OCI-M1 (cell line): ENCODE results near the gene REXO2.
A peak's percentile ranks its signal among the peaks of the same experiment; 100 is the strongest.

Experiments used
- DNase-seq: peaks from one replicate; lab custom pipeline; 2025; lab: John Stamatoyannopoulos, UW

Gene REXO2

DNA sequence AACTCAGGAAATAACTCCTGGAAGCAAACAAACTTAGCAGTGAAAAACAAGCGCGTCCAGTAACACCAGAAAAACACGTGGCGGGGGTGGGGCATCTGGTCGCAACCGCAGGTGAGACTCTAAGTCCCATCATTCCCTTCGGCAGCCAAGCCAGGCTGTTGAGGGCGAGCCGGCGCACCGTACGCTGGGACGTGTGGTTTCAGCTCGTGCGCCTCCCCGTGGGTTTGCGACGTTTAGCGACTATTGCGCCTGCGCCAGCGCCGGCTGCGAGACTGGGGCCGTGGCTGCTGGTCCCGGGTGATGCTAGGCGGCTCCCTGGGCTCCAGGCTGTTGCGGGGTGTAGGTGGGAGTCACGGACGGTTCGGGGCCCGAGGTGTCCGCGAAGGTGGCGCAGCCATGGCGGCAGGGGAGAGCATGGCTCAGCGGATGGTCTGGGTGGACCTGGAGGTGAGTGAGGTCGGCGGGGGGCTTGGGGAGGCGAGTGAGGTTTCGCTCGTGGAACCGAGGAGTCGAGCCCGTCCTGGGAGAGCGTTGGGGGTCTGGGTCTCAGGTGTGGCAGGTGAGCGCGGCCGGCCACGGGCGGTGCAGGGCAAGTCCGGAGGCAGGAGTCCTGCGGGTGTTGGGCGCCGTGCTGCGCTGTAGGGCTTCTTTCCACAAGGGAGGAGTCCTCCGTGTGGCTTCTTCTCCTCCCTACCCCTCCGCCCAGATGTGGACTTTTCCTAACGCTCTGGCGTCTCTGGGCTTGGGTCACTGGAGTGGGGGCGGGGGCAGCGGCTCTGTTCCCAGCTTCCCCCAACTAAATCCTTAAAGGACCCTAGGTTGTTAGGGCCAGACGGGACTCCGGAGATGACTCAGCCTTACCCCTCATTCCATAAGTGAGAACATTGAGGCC is at the start of gene REXO2:
REXO2 (plus strand) TSS at position 239 of the 892 bp plus-strand sequence; CDS start at position 301, 62 bp downstream.
- peak; percentile 99 for DNase-seq

DNA sequence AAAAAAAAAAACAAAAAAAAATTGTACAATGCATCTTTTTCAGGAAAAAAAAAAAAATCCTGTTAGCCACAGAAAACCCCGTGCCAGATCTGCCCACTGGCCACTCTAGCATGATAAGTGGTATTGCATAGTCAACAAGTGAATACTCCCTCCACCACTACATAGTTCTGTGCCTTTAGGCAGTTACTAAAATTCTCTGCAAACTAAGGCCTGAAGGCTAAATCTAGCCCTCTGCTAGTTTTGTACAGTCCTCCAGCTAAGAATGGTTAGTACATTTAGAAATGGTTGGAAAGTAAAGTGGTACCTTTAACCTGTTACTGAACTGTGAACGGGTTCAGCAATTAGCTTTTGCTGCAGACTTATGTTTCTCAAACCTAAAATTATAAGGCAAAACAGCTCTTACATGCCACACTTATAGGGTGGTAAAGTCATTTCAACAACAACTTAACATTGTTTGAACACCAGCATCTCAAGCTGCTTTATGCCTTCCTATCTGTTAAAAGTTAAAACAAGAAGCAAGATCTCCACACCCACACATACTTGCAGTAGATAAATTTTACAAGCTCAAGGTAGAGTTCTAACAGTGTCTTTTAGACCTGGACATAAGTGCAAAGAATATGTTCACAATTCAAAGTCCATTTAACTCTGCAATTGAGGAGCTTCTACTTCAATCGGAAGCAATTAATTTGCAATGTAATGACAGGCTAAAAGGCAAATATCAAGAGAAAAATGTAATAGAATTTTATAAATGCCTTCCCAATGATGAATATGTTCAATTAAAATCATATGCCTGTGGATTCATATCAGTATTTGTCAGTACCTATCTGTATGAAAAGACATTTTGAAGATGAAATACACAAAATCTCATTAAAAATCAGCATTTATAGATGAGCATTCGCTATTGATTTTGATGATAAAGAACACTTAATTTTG is 46.3 kb upstream of the REXO2 start:
- no peak for DNase-seq

DNA sequence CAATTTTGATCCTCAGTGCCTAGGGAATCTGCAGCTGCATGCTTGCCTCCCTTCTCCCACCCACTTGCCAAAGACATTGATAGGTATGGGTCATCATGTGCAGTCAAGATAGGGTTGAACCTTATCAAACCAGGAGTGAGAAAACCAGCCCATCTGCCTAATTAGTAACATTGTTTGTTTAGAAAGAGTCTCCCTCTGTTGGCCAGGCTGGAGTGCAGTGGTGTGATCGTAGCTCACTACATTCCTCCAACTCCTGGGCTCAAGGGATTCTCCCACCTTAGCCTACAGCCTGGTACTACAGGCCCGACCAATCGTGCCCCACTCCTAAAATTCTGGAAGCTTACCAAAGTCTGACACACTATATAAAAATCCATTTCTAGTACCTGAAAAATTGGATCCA is 43.5 kb upstream of the REXO2 start:
- DNase-seq, result peak; percentile 56

DNA sequence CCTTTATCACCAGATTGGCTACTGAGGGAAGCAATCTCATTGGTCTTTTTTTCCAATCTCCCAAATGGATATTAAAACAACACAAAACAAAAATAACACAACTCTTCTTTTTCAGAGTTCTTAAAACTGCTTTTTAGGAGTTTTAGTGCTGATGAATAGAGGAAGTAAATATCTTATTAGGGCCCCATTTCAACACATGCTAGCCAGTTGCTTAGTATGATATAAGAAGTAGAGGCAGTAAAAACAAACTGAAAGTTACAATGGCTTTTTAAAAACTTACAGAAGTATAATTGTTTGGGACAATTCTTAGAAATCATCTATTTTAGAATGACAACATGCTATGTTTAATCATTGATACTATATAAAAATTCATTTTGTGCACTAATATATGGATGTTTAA is 42.4 kb upstream of the REXO2 start:
- DNase-seq, result peak; percentile 25

DNA sequence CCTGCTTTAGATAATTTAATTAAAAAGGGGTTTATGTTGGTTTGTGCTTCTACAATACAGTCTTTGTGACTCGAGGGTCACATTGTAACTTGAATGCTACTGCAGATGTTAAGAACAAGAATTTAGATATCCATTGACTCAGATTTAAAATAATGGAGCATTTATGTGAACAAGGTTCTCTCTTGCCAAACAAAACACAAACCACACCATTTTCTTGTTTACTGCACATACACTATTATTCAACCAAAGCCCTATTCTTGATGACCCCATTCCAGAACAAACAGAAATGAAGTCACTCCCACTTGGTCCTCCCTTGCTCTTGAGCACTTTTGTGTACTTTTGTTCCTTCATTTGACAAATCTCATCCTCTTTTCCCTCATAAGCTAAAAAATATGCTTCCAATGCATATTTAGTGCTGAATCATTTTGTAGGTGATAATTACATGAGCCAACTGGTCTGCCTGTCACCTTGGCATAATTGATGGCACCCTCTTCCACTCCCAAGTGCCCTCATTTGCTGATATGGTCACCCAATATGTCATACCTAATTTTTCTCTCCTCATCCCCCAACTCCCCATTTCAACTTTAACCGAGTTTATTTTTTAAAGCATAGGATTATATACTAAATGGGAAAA is 41.8 kb upstream of the REXO2 start:
- DNase-seq, result peak; percentile 27

DNA sequence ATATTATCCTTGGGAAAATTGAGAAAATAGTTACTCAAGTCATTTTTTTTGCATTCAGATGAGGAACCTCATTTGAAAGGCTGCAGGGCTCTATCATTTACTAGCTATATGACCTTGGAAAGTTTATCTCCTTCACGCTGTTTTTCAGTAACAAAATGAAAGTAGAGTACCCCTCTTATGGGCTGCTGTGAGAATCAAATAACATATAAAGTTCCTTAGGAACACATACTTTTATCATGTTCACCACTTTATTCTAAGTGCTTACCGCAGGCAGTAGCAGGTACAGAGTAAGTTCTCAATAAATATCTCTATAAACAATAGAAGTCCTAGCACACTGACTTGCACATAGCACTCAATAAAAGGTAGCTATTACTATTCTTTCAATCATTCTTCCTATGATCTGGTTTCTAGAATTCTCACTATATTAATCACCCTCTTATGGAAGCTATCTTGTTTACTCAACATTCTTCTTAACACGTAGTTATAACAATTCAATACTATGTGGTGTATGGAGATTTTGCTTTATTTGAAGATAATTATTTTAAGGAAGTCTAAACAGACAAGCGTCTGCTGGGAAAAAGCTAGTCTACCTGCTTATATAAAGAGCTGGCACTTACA is 40.9 kb upstream of the REXO2 start:
- no peak for DNase-seq

DNA sequence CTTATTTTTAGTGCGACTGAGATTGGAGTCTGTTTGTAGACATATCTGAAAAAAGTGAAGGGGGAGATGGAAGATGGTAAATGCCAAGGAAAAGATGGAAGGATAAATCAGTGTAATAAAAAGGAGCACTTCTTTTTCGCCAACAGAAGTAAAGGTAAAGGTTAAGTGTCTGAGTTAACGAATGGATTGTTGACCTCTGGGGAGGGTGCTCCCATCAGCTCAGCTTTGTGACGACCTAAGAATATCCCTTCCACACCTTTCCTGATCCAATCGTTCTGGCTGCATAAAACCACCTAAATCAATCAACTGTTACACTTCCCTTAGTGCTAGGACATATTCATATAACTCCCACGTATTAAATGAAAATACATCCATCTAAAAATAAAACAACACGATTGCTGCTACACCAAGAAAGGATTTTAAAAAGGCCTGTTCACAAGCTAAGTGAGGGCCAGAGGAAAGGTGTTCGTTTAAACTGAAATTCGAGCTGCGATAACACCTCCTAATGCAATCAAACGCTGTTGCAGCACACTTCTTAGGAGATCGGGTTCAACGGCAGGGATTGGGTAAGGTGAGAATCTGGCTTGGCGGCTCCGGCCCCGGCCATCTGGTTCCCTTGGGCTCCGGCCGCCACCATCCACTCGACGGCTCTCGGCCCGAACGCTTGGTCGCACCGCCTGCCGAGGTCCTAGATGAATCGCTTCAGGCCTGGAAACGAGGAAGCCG is 39.6 kb upstream of the REXO2 start:
- peak; percentile 75 for DNase-seq

DNA sequence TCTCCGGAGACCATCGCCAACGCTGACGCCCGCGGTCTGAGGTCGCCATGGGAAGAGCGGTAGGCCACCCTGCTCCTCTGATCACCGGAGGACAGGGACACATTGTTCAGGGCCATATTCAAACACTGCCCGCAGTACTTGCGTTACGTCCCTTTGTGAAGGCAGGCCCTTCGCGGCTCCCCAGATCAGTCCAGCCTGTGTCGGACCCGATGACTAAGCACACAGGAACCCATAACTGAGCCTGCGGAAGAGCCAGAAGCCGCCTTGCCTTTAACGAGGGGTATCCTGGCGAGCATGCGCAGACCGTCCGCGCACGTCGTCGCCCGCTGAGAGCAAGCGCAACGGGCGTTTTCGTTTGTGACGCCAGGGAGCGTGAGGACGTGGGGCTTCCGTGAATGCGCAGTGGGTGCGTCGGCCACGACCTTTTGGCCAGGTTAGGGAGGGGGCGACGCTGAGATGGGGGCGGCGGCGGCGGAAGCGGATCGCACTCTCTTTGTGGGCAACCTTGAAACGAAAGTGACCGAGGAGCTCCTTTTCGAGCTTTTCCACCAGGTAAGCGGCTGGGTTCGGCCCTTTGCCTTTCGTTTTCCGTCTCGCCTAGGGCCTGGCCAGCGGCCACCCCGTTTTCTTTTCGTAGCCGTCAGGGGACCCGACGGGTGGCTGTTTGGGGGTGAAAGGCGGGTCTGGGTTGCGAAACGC is 38.9 kb upstream of the REXO2 start, which contains the start of the genes C11orf71 and RBM7:
C11orf71 (minus strand) TSS at position 296 of the 699 bp plus-strand sequence; CDS start at position 116, 180 bp downstream.
RBM7 (plus strand) TSS at position 451 of the 699 bp plus-strand sequence; CDS start at position 457, 6 bp downstream.
- DNase-seq, result peak; percentile 99

DNA sequence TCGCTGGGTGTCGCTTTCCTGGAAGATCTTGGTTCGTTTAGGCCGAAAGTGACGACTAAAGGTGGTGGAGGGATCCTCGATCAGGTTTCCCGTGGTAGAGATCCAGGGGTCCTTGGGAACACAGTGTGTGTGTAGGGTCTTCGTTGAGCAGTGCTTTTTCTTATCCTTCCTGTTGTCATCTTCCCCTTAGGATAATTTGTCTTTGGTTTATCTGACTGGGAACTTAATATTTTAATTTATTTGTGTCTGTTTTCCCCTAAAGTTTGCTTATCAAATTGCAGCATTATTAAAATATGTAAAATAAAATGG is 38.4 kb upstream of the REXO2 start:
- no peak for DNase-seq

DNA sequence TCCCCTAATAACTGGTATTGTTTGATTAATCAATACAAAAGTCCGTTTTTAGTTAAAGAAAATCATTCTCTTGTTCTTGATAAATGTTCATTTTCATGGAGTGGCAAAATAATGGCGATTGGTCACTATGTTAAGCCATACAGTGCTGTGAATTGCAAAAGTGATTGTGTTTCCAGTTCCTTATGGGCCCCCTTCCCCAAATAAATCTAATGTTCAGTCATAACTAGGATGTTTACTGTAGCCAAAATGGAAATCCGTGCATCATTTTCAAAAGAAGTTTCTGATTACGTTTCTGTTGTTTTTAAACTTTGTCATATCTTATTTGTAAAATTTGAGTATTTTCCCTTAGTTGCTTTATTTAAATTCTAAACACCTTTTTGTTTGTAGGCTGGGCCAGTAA is 38.0 kb upstream of the REXO2 start:
- peak; percentile 56 for DNase-seq

DNA sequence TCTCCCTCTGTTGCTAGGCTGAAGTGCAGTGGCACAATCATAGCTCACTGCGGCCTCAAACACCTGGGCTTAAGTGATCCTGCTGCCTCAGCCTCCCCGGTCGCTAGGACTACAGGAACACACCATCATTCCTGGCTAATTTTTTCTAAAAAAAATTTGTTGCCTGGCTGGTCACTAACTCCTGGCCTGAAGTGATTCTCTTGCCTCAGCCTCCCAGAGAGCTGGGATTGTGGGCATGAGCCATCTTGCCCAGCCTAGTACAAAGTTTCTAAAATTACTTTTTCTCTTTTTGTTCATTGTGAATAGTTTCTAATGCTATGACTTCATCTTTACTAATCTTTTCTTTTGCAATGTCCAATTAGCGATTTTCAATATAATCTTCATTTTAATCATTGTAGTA is 26.3 kb upstream of the REXO2 start:
- DNase-seq, result no peak

DNA sequence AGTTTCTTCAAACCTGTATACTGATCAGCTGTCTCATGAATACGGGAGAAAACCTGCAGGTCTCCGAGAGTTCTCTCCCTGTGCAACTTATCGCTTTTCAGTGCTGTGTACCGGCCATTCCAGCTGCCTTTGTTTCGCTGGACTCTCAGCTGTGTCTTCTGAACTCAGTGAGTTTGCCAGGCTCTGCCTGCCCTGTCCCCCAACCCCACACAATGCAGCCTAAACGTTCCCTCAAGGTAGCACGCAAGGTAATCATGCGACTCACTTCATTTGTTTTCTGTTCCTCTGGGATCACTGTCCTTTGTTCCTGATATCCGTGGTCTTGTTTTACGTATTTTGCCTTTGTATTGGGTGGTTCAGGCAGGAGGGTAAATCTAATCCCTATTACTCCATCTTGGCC is 25.3 kb upstream of the REXO2 start:
- no peak for DNase-seq

DNA sequence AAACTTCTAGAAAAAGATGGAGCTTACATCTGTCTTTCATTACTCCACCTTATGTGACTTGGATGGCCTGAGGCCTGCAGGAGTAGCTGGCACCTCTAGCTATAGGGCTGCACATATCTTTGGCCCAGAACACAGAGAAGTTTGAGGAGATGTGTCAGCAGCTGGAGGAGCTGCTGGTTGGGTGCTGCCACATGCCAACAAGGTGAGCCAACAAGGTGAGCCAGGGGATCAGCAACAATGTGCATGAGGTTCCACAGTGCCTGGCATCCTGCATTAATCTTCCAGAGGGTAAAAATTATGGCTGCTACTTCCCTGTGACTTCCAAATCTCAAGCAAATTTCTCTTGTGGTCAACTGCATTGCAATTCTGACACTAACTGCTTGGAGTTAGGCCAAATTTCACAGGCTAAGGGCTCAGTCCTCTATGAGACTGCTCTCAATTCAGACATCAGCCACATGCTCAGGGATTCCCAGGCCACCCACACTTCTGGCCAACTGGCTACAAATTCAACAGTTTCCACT is 22.8 kb upstream of the REXO2 start:
- DNase-seq, result peak; percentile 35

DNA sequence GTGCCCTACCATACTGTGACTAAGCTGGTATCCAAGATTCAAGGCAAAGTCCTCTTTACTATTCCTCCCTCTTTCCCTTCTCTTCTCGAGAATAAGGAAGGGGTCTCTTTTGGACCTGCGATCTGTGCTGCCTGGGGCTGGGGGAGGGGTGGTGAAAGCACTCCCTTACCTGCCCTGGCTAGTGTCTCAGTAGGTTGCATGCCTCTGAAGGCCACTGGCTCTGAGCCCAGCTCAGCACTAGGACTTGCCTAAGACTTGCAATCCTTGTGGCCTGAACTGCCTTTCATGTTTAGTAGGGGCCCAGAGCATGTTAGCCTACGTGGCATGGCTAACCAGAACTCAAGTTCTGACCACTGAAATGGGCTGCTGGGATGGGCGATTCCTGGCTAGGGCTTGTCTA is 13.0 kb upstream of the REXO2 start:
- DNase-seq, result no peak

DNA sequence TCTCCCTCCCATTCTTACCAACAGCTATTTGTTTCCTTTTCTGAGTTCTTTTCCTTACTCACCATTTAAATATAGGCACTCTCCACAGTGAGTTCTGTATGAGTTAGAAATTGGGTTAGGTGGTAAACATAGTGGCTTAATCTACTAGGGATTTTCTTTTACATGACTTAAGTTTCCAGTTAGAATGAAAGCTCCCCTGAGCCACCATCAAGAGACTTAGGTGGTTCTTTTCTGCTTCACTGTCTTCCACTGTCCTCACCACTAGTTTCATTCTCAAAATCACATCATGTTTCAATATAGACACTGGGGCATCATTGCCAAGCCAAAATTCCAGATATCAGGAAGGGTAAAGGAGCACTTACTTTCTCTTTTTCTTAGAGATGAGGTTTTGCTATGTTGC is 9.0 kb upstream of the REXO2 start:
- DNase-seq, result no peak

DNA sequence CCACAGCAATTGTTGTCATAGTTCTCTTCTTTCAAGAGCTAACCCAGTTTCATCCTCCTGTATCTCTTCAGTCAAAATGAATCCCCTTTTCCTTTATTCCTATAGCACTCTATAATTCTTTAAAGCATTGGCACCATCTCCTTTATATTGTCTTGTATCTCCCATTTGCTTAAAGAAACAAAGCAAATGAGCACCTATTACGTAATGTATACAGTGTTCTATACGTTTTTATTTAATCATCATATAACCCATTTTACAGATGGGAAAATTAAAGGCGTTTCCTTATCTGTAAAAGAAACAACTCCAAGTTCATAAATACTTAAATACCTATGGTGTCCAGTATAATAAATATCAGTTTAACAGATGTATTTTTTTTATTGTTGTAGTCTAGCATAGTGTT is 6.4 kb upstream of the REXO2 start:
- DNase-seq, result no peak

DNA sequence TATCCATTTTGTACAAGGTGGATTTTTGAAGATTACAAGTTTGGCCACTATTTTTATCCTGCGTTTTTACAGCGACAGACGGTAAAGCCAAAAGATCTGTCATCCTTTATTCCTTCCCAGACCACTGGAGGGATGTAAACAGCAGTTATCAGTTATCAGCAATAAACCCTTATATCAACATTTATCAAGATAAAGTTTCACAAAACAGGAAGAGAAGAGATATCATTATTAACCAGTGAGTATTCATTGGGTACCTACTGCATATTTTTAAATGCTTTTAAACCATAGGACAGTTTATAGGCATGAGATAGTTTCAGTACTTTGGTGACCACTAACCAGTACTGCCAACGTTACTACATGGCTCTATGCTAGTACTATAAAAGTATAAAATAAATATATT is 5.9 kb upstream of the REXO2 start:
- no peak for DNase-seq

DNA sequence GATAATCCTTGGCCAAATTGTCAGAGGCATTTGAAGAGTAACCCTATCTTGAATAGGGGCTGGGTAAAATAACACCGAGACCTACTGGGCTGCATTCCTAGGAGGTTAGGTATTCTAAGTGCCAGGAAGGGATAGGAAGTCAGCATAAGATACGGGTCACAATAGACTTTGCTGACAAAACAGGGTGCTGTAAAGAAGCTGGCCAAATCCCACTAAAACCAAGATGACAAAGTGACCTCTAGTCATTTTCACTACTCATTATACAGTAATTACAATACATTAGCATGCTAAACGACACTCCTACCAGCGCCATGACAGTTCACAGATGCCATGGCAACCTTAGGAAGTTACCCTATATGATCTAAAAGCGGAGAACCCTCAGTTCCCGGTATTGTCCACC is 964 bp upstream of the REXO2 start:
- peak; percentile 45 for DNase-seq

DNA sequence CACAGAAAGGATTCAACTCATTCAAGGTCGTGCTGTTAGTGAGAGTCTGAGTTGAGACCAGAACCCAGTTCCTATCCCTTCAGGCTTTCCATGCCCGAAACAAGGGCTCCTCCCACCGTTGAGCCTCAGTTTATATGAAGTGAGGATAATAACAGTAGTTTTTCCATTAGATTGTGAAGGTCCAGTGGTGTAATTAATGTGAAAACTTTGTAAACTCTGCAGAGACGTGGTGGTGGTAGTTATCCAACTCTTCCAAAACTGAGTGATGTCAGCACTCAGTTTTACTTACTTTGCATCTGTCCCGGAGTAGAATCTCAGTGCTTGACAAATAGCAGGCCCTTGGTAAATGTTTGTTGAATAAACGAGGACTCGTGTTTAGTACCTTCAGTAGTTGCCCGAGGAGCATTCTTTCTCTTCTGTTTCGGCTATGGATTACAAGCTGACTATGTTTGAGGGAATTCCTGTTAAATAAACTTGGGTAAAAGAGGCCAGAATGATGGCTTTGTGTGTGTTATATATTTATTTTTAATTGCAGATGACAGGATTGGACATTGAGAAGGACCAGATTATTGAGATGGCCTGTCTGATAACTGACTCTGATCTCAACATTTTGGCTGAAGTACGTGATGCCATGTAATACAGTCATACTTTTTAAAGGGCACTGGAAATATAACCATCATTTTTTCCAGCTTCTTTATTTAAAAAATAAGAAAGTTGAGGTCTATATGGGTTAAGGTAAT is 1.0 kb downstream of the REXO2 start:
- no peak for DNase-seq
